ENCODE data around the gene TBX6. TPM values are rescaled to one million over a fixed set of nuclear protein-coding genes. Genes with fewer than 3 reads are reported as not detected.

TBX6 gene
- total RNA-seq, 4 donors from 2014 or later = 0.29 to 0.92 (median 0.67) TPM

GRCh38 chr16:30069611-30070462 lies 21.9 kb downstream of the TBX6 start:
- ATAC-seq = no peak
- Histone ChIP-seq H3K9me3 (no peaks in the 10 kb centered on the region), H3K36me3 (peaks cover 0 to 66% of the 10 kb centered on the region in 2 donors), H3K27ac (peak overlapping the region; percentile 97 to 100 (median 100)), H3K4me3 (peak overlapping the region in 1 of 4 donors; percentile 9), H3K4me1 (peaks cover 36 to 42% of the 10 kb centered on the region in 2 donors), H3K27me3 (no peaks in the 10 kb centered on the region)
- in situ Hi-C loops (cut with MboI; ENCODE audit: low sequenced_read_pairs in 4 of 4) (loop anchor here in 2 of 4 donors (25.0 kb wide), 2 partner anchors 292 to 342 kb away; partner anchors contain the start of genes CD2BP2 (in 1 of the 2), MYL11 (in 1 of the 2), TBC1D10B (in 1 of the 2) and ZNF771 (in 1 of the 2)), intact Hi-C loops (cut with DNase I; ENCODE audit: low total_unique reads) (loop anchor here (10.0 kb wide), 1 partner anchor 345 kb away; no protein-coding TSS in a partner anchor)
- no peak for TF ChIP-seq POLR2A (IDR thresholded peaks at IDR 0.05)
- TF ChIP-seq CTCF (IDR thresholded peaks at IDR 0.05 in 4 of 5, conservative IDR thresholded peaks at IDR 0.05 in 1 of 5) = no peak
- peak in 1 of 2 donors; percentile 64 for DNase-seq

- Histone ChIP-seq H3K4me3 (peak overlapping the region in 1 of 4 donors; percentile 9), H3K36me3 (peaks cover 0 to 66% of the 10 kb centered on the region in 2 donors), H3K4me1 (peaks cover 38 to 42% of the 10 kb centered on the region in 2 donors), H3K9me3 (no peaks in the 10 kb centered on the region), H3K27ac (peak overlapping the region; percentile 97 to 100 (median 100)), H3K27me3 (no peaks in the 10 kb centered on the region)
- TF ChIP-seq CTCF (IDR thresholded peaks at IDR 0.05 in 4 of 5, conservative IDR thresholded peaks at IDR 0.05 in 1 of 5) = peak in 3 of 5 experiments; percentile 13 to 37 (median 17)
- TF ChIP-seq POLR2A (IDR thresholded peaks at IDR 0.05) = no peak
- in situ Hi-C loops (cut with MboI; ENCODE audit: low sequenced_read_pairs in 4 of 4) = loop anchor here in 2 of 4 donors (25.0 kb wide), 2 partner anchors 293 to 343 kb away; partner anchors contain the start of genes CD2BP2 (in 1 of the 2), MYL11 (in 1 of the 2), TBC1D10B (in 1 of the 2) and ZNF771 (in 1 of the 2)
- no peak for DNase-seq
- no peak for ATAC-seq
- intact Hi-C loops (cut with DNase I; ENCODE audit: low total_unique reads) = loop anchor here (10.0 kb wide), 1 partner anchor 346 kb away; no protein-coding TSS in a partner anchor
Measured at GRCh38 chr16:30068750-30069610, 22.7 kb downstream of the TBX6 start.

GRCh38 chr16:30068333-30068732 lies 23.4 kb downstream of the TBX6 start:
- intact Hi-C loops (cut with DNase I; ENCODE audit: low total_unique reads) = loop anchor here (10.0 kb wide), 1 partner anchor 346 kb away; no protein-coding TSS in a partner anchor
- H3K27ac ChIP-seq = peak overlapping the region; percentile 97 to 100 (median 100)
- peaks cover 0 to 63% of the 10 kb centered on the region in 2 donors for H3K36me3 ChIP-seq
- no peaks in the 10 kb centered on the region for H3K27me3 ChIP-seq
- H3K4me1 ChIP-seq = peaks cover 44 to 48% of the 10 kb centered on the region in 2 donors
- DNase-seq (no peak), ATAC-seq (no peak)
- TF ChIP-seq CTCF (IDR thresholded peaks at IDR 0.05 in 4 of 5, conservative IDR thresholded peaks at IDR 0.05 in 1 of 5) (no peak), POLR2A (IDR thresholded peaks at IDR 0.05) (no peak)
- in situ Hi-C loops (cut with MboI; ENCODE audit: low sequenced_read_pairs in 4 of 4) = loop anchor here in 2 of 4 donors (25.0 kb wide), 2 partner anchors 294 to 344 kb away; partner anchors contain the start of genes CD2BP2 (in 1 of the 2), MYL11 (in 1 of the 2), TBC1D10B (in 1 of the 2) and ZNF771 (in 1 of the 2)
- H3K4me3 ChIP-seq = peak overlapping the region in 2 of 4 donors; percentile 5 to 82
- no peaks in the 10 kb centered on the region for H3K9me3 ChIP-seq

GRCh38 chr16:30067584-30067916 lies 24.2 kb downstream of the TBX6 start:
- no peak for ATAC-seq
- Histone ChIP-seq H3K9me3 (no peaks in the 10 kb centered on the region), H3K27ac (peak overlapping the region; percentile 97 to 100 (median 100)), H3K4me3 (peak overlapping the region; percentile 75 to 91 (median 85)), H3K36me3 (peaks cover 0 to 58% of the 10 kb centered on the region in 2 donors), H3K27me3 (no peaks in the 10 kb centered on the region), H3K4me1 (peaks cover 51 to 55% of the 10 kb centered on the region in 2 donors)
- no peak for DNase-seq
- in situ Hi-C loops (cut with MboI; ENCODE audit: low sequenced_read_pairs in 4 of 4) (loop anchor here in 2 of 4 donors (25.0 kb wide), 2 partner anchors 295 to 345 kb away; partner anchors contain the start of genes CD2BP2 (in 1 of the 2), MYL11 (in 1 of the 2), TBC1D10B (in 1 of the 2) and ZNF771 (in 1 of the 2)), intact Hi-C loops (cut with DNase I; ENCODE audit: low total_unique reads) (loop anchor here (1.0 to 10.0 kb wide), 2 partner anchors 8 to 347 kb away; partner anchors contain the start of gene PPP4C)
- TF ChIP-seq CTCF (IDR thresholded peaks at IDR 0.05 in 4 of 5, conservative IDR thresholded peaks at IDR 0.05 in 1 of 5) = no peak
- TF ChIP-seq POLR2A (IDR thresholded peaks at IDR 0.05) = no peak
